GM12865 (cell line): ENCODE data around the gene ARHGEF3.
"Not testable (repeated sequence)": the region's sequence is repeated elsewhere in the genome, so short reads cannot be mapped to it uniquely, and the experiment has no call there.

Experiments used
- DNase-seq: peaks from one replicate; pipeline ENCODE4 v3.0.0; 2010; ENCODE audit warnings: low read depth
- H3K4me3 ChIP-seq: 2 replicates; pipeline ENCODE4 v1.5.1; 2011; ENCODE audit warnings: mild to moderate bottlenecking, low read depth, low read length, control low read depth
- CTCF ChIP-seq: IDR thresholded peaks from 2 replicates; pipeline ENCODE4 v1.5.1; 2011; ENCODE audit warnings: low read length, control low read depth, low read depth, inconsistent platforms; ENCODE audit not compliant: insufficient read depth; ENCODE audit errors: missing control alignments

The ARHGEF3 gene

GRCh38 chr3:56707412-56707811 is 94.3 kb downstream of the ARHGEF3 start:
- H3K4me3 ChIP-seq, result not testable (repeated sequence)

GRCh38 chr3:56706629-56707028 is 95.1 kb downstream of the ARHGEF3 start:
- no peak for DNase-seq
- no peak overlapping the region for H3K4me3 ChIP-seq
- no peak for TF ChIP-seq CTCF

More at GRCh38 chr3:56707412-56707811, 94.3 kb downstream of the ARHGEF3 start:
- peak; percentile 1 for TF ChIP-seq CTCF
- DNase-seq, result not testable (repeated sequence)

DNA sequence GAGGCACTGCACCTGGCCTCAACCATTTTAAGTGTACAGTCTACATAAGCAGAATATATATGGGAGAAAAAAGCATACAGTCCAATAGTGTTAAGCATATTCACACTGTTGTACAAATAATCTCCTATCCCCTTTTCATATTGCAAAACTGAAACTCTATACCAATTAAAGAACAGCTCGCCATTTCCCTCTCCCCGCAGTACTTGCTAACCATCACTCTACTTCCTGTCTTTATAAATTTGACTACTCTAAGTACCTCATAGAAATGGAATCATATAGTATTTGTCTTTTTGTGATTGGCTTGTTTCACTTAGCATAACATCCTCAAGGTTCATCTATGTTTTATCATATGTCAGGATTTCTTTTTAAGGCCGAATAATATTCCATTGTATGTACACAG is 97.0 kb downstream of the ARHGEF3 start:
- no peak for TF ChIP-seq CTCF
- no peak overlapping the region for H3K4me3 ChIP-seq
- DNase-seq, result peak; percentile 26

- DNase-seq, result peak; percentile 78
- no peak overlapping the region for H3K4me3 ChIP-seq
- TF ChIP-seq CTCF, result peak; percentile 72
Observed at GRCh38 chr3:56702490-56703315, 99.0 kb downstream of the ARHGEF3 start.

DNA sequence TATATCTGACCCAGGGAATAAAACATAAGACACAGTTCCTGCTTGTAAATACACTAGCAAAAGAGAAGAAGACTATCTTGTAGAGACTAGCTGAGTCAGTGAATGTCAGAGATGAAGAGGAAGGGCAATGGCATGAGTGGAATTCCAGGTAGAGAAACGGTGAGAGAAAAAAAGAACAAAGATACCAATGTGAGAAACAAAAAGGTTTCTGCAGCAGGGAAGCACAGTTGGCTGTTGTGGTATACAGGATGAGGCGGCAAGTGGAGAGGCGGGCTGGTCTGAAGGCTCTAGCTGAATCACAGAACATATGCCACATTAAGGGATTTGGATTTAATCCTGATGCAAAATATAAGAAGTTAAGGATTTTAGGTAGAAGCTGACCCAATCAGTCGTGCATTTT is 101.6 kb downstream of the ARHGEF3 start:
- no peak for DNase-seq
- no peak overlapping the region for H3K4me3 ChIP-seq
- TF ChIP-seq CTCF, result no peak

- TF ChIP-seq CTCF, result no peak
- no peak for DNase-seq
- H3K4me3 ChIP-seq, result no peak overlapping the region
Observed at GRCh38 chr3:56694867-56695683, 106.7 kb downstream of the ARHGEF3 start.
